A673 (cell line): Measurements from ENCODE around the gene LRRN3. TPM values are rescaled to one million over a fixed set of nuclear protein-coding genes. Genes with fewer than 3 reads are reported as not detected.

Experiments
- BruUV-seq: library from RNA; stranded (reverse); fragments of 400-500 nt; replicated peaks from 2 replicates; lab custom pipeline; 2021; lab: Mats Ljungman, UMichigan
- CTCF ChIA-PET: fragments of 300-600 bp; sonication (Branson Sonifier 250); formaldehyde crosslinking; loops from one replicate; lab custom pipeline; 2022; ENCODE audit warnings: antibody characterized with exemption; lab: Charles Lee
- POLR2A ChIA-PET: fragments of 300-600 bp; sonication (Branson Sonifier 250); formaldehyde crosslinking; loops from one replicate; lab custom pipeline; 2022; ENCODE audit warnings: antibody characterized with exemption; ENCODE audit not compliant: low non-redundant PET; lab: Charles Lee
- DNase-seq: peaks from one replicate; pipeline ENCODE4 v3.0.0-alpha.2; 2015; ENCODE audit warnings: low spot score
- H3K27ac ChIP-seq: fragments of 200-600 bp; sonication (generic); 2 replicates; pipeline ENCODE4 v1.5.1; 2016; ENCODE audit warnings: mixed run types, low read depth, mild to moderate bottlenecking, mixed read lengths, antibody characterized with exemption, low read length; ENCODE audit not compliant: poor library complexity, severe bottlenecking
- H3K27me3 ChIP-seq: fragments of 200-600 bp; sonication (generic); replicated peaks from 2 replicates; pipeline ENCODE4 v1.6.1; 2017; ENCODE audit warnings: mixed run types, low read depth, mild to moderate bottlenecking, mixed read lengths, antibody characterized with exemption, low read length; ENCODE audit not compliant: insufficient read depth, poor library complexity
- H3K36me3 ChIP-seq: fragments of 200-600 bp; sonication (generic); 2 replicates; pipeline ENCODE4 v1.6.1; 2016; ENCODE audit warnings: mixed run types, mild to moderate bottlenecking, mixed read lengths, antibody characterized with exemption, low read length; ENCODE audit not compliant: insufficient read depth, poor library complexity, severe bottlenecking
- H3K4me1 ChIP-seq: fragments of 200-600 bp; sonication (generic); 2 replicates; pipeline ENCODE4 v1.6.1; 2017; ENCODE audit warnings: mixed run types, mild to moderate bottlenecking, mixed read lengths, antibody characterized with exemption, low read length; ENCODE audit not compliant: insufficient read depth, poor library complexity, severe bottlenecking
- H3K4me3 ChIP-seq: fragments of 200-600 bp; sonication (generic); 2 replicates; pipeline ENCODE4 v1.5.1; 2016; ENCODE audit warnings: low read depth, mixed run types, mild to moderate bottlenecking, mixed read lengths, low read length; ENCODE audit not compliant: poor library complexity, severe bottlenecking
- H3K9me3 ChIP-seq: fragments of 200-600 bp; sonication (generic); 2 replicates; pipeline ENCODE4 v1.6.1; 2016; ENCODE audit warnings: mixed run types, low read depth, mild to moderate bottlenecking, mixed read lengths, antibody characterized with exemption, low read length; ENCODE audit not compliant: poor library complexity, severe bottlenecking
- CTCF ChIP-seq: fragments of 300-800, 200-600 bp; sonication (generic); conservative IDR thresholded peaks from 2 replicates; pipeline ENCODE4 v1.5.1; 2017; ENCODE audit warnings: low read depth, mild to moderate bottlenecking, antibody characterized with exemption, low read length, moderate library complexity, mixed read lengths
- EZH2 ChIP-seq: fragments of 200-600 bp; sonication (generic); IDR thresholded peaks from 2 replicates; pipeline ENCODE4 v1.6.1; 2017; ENCODE audit warnings: borderline replicate concordance, low read depth, mild to moderate bottlenecking, mixed read lengths, antibody characterized with exemption, low read length; ENCODE audit not compliant: poor library complexity, severe bottlenecking
- intact Hi-C: fragments of 100-400 bp; cut with micrococcal nuclease; formaldehyde crosslinking; loops from one replicate; pipeline ENCODE4 v1.10.0; 2022; ENCODE audit not compliant: unreplicated experiment
- total RNA-seq: library from RNA; stranded (reverse); gene quantifications from 2 replicates; pipeline ENCODE4 v1.2.3, GENCODE V29; 2021

The LRRN3 gene
- total RNA-seq, 1 experiment from 2014 or later = not detected

DNA sequence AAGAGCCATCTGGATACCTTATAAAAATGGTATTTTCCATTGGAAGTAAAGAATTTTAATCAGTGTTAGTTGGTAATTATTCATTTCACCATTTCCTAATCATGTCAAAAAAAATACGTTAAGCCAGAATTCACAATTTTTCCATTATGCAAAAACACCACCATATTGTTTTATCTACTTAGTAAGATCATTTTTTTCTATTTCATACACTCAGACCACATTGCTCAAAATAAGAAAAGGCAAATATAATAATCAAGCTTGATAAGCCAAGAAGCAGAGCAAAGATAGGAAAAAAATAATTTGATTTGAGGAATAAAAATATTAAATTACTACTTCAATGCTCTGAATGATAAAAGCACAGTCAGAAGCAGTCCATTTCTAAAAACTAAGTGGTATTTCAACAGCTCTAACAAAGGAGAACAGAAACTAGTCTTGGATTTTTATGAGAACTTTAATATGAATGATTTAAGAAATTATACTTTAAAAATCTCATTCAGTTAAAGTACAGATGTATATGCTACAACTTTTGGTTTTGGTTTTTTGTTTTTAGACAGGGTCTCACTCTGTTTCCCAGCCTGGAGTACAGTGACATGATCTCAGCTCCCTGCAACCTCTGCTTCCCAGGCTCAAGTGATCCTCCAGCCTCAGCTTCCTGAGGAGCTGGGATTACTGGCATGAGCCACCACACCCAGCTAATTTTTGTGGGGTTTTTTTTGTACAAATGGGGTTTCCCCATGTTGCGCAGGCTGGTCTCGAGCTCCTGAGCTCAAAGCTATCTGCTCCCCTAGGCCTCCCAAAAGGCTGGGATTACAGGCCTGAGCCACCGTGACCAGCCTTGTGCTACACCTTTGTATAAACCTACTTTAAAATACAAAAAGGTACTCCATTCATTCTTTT, 46.6 kb downstream of the LRRN3 start:
- intact Hi-C loops = no loop called here
- no peaks in the 10 kb centered on the region for H3K36me3 ChIP-seq
- ChIA-PET CTCF (no interaction called here), POLR2A (interaction anchor here (0.7 kb wide), 1 partner anchor 106 kb away, joined by 4 read pairs; no protein-coding TSS in a partner anchor)
- H3K4me1 ChIP-seq = peaks cover 25% of the 10 kb centered on the region
- TF ChIP-seq CTCF = no peak
- no peak for TF ChIP-seq EZH2
- no peaks in the 10 kb centered on the region for H3K27me3 ChIP-seq
- peak overlapping the region; percentile 5 for H3K4me3 ChIP-seq
- DNase-seq = peak; percentile 24
- H3K9me3 ChIP-seq = no peaks in the 10 kb centered on the region
- BruUV-seq = TSS peak; percentile 63
- H3K27ac ChIP-seq = peak overlapping the region; percentile 74

GRCh38 chr7:111138193-111138569, 47.3 kb downstream of the LRRN3 start:
- POLR2A ChIA-PET = interaction anchor here (0.6 to 0.7 kb wide), 2 partner anchors 99 to 107 kb away, joined by 4 read pairs; no protein-coding TSS in a partner anchor
- Histone ChIP-seq H3K9me3 (no peaks in the 10 kb centered on the region), H3K4me1 (peaks cover 25% of the 10 kb centered on the region), H3K27me3 (no peaks in the 10 kb centered on the region), H3K27ac (peak overlapping the region; percentile 74), H3K36me3 (no peaks in the 10 kb centered on the region), H3K4me3 (peak overlapping the region; percentile 5)
- DNase-seq = peak; percentile 87
- no peak for TF ChIP-seq CTCF
- TF ChIP-seq EZH2 = no peak
- CTCF ChIA-PET = interaction anchor here (0.6 kb wide), 1 partner anchor 51 kb away, joined by 17 read pairs; no protein-coding TSS in a partner anchor
- intact Hi-C loops = no loop called here
- no TSS peak for BruUV-seq

DNA sequence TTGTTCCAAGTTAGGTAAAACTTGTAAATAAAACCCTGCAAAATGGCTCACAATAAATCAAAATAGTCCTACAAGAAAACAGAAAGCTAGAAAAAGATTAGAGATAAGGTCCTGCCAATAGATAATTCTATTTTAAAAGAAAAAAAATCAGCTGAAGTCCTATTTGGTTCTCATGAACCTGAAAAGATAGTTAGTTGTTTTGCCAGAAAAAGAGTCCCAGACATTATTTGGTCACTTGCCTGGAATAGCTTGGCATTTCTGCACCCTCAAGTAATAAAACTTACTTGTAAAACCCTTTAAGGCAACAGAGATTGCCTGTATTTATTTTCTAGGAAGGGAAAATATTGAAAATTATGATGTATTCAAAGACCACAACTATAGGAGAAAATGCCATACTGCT, 47.7 kb downstream of the LRRN3 start:
- intact Hi-C loops = no loop called here
- Histone ChIP-seq H3K27ac (peak overlapping the region; percentile 74), H3K27me3 (no peaks in the 10 kb centered on the region), H3K9me3 (no peaks in the 10 kb centered on the region), H3K4me3 (no peak overlapping the region), H3K4me1 (peaks cover 25% of the 10 kb centered on the region), H3K36me3 (no peaks in the 10 kb centered on the region)
- no peak for DNase-seq
- no TSS peak for BruUV-seq
- TF ChIP-seq CTCF = no peak
- TF ChIP-seq EZH2 = no peak
- CTCF ChIA-PET = interaction anchor here (0.6 kb wide), 1 partner anchor 52 kb away, joined by 17 read pairs; no protein-coding TSS in a partner anchor
- POLR2A ChIA-PET = interaction anchor here (0.6 to 0.7 kb wide), 2 partner anchors 99 to 107 kb away, joined by 4 read pairs; no protein-coding TSS in a partner anchor
